PC-9 (cell line): ENCODE measurements around the gene ELAVL3. TPM values are rescaled to one million over a fixed set of nuclear protein-coding genes. Genes with fewer than 3 reads are reported as not detected.

ENCODE experiments used
- Bru-seq: library from RNA; stranded (reverse); fragments of 400-500 nt; gene quantifications from one replicate; lab custom pipeline; 2021; lab: Mats Ljungman, UMichigan
- BruChase-seq, 2 experiments: library from RNA; stranded (reverse); fragments of 400-500 nt; gene quantifications; one replicate each; lab custom pipeline; 2021; lab: Mats Ljungman, UMichigan
- BruUV-seq: library from RNA; stranded (reverse); fragments of 400-500 nt; replicated peaks from 2 replicates; lab custom pipeline; 2021; lab: Mats Ljungman, UMichigan
- CTCF ChIA-PET: fragments of 300-600 bp; sonication (Branson Sonifier 250); formaldehyde crosslinking; loops from one replicate; lab custom pipeline; 2022; ENCODE audit warnings: antibody characterized with exemption; lab: Charles Lee
- POLR2A ChIA-PET: fragments of 300-600 bp; sonication (Branson Sonifier 250); formaldehyde crosslinking; loops from one replicate; lab custom pipeline; 2022; ENCODE audit warnings: antibody characterized with exemption; ENCODE audit not compliant: unreplicated experiment; lab: Charles Lee
- DNase-seq, 2 experiments: peaks; one replicate each; pipeline versions ENCODE4 v3.0.0 to v3.0.0-alpha.2; 2015 to 2022; ENCODE audit warnings: mixed read lengths in 1 of 2
- H2AFZ ChIP-seq: fragments of 200-600 bp; sonication (generic); 2 replicates; pipeline ENCODE4 v1.8.1; 2017; ENCODE audit warnings: antibody characterized with exemption
- H3F3A ChIP-seq: fragments of 200-600 bp; sonication (generic); 2 replicates; pipeline ENCODE4 v1.8.1; 2017; ENCODE audit warnings: antibody characterized with exemption, mild to moderate bottlenecking, low read depth; ENCODE audit not compliant: insufficient read depth
- H3K27ac ChIP-seq: fragments of 200-600 bp; sonication (generic); 2 replicates; pipeline ENCODE4 v1.6.1; 2016; ENCODE audit warnings: mixed run types
- H3K27me3 ChIP-seq: fragments of 200-600 bp; sonication (generic); 2 replicates; pipeline ENCODE4 v1.6.1; 2016; ENCODE audit warnings: low read depth, mixed run types; ENCODE audit not compliant: insufficient read depth
- H3K36me3 ChIP-seq: fragments of 200-600 bp; sonication (generic); 2 replicates; pipeline ENCODE4 v1.6.1; 2016; ENCODE audit warnings: low read depth, mixed run types
- H3K4me1 ChIP-seq: fragments of 200-600 bp; sonication (generic); replicated peaks from 2 replicates; pipeline ENCODE4 v1.6.1; 2016; ENCODE audit warnings: mixed run types; ENCODE audit not compliant: insufficient read depth
- H3K4me2 ChIP-seq: fragments of 200-600 bp; sonication (generic); 2 replicates; pipeline ENCODE4 v1.6.1; 2017; ENCODE audit warnings: mixed run types
- H3K4me3 ChIP-seq: fragments of 200-600 bp; sonication (generic); 2 replicates; pipeline ENCODE4 v1.6.1; 2016; ENCODE audit warnings: mixed run types
- H3K79me2 ChIP-seq: fragments of 200-600 bp; sonication (generic); 2 replicates; pipeline ENCODE4 v1.6.1; 2017; ENCODE audit warnings: low read depth, mixed run types
- H3K9me2 ChIP-seq: fragments of 200-600 bp; sonication (generic); 2 replicates; pipeline ENCODE4 v1.8.1; 2017; ENCODE audit warnings: mild to moderate bottlenecking; ENCODE audit not compliant: insufficient read depth
- H3K9me3 ChIP-seq: fragments of 200-600 bp; sonication (generic); 2 replicates; pipeline ENCODE4 v1.8.1; 2016; ENCODE audit warnings: low read depth; ENCODE audit not compliant: insufficient read depth
- H4K20me1 ChIP-seq: fragments of 200-600 bp; sonication (generic); 2 replicates; pipeline ENCODE4 v1.8.1; 2017; ENCODE audit not compliant: insufficient read depth
- EZH2 ChIP-seq: fragments of 200-600 bp; sonication (generic); IDR thresholded peaks from 2 replicates; pipeline ENCODE4 v1.8.0; 2017; ENCODE audit warnings: antibody characterized with exemption, low read depth
- intact Hi-C: fragments of 100-400 bp; cut with micrococcal nuclease; formaldehyde crosslinking; loops from one replicate; pipeline ENCODE4 v1.10.0; 2022; ENCODE audit not compliant: unreplicated experiment
- long read RNA-seq: library from polyadenylated mRNA; stranded (forward); transcript quantifications from one replicate; pipeline ENCODE4 v2.0.0, GENCODE V29; 2022
- total RNA-seq: library from RNA; stranded (reverse); gene quantifications from 2 replicates; pipeline ENCODE4 v1.2.3, GENCODE V29; 2021
- TF ChIP-seq, protein P1 (sequence below): fragments of 200-600 bp; sonication (generic); conservative IDR thresholded peaks from 2 replicates; pipeline ENCODE4 v1.6.1; 2017; ENCODE audit warnings: mixed run types, antibody characterized with exemption, mild to moderate bottlenecking, moderate library complexity

The ELAVL3 gene
- not detected in 2 replicates for total RNA-seq
- Bru-seq, nascent RNA = not detected
- BruChase-seq, experiment 1, labeled RNA remaining after a 2-hour chase = percentile 7 among the genes with signal in this experiment
- BruChase-seq, experiment 2, labeled RNA remaining after a 6-hour chase = percentile 8 among the genes with signal in this experiment
- long read RNA-seq = 0 reads

DNA sequence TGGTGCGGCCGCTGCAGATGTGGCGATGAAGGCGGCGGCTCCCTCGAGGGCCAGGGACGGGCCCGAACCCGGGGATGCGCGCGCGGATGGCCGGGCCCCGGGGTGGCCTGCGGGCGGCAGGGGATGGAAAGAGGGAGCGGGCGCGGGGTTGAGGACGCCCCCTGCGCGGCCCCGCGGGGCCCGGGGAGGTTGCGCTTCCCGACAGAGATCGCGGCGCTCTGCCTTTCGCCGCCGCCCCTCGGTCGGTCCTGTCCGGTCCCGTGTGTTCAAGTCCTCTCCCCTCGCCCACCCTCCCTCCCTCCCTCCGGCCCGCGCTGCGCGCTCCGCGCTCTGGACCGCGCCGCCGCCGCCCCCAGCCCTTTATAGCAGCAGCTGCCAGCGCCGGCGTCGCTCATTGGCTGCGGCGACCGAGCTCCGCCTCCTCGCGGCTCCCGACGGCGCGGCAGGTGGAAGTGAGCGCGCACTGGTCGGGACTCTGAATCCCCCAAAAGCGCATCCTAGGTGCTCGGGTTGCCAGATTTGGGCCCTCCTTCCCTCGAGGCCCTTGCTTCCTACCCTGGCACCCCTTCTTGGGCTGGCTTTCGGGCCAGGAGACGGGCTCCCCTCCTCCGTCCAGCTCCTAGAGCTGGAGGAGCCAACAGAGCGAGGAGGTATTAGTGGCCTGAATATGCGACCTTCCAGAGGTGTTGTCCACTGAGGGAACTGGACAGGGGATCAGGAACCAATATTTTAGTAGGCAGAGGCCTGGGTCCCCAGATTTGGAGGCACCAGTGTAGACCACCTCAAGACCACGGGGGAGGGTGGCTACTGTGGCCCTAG lies at the start of gene ELAVL3:
Gene ELAVL3, minus strand, starts transcription at position 332 of the 819 bp plus-strand sequence. CDS start 438 bp downstream, outside the sequence.
- Histone ChIP-seq H3K27ac (no peak within 1 kb of the TSS), H3K36me3 (no peaks in the 10 kb centered on the region), H3K4me2 (no peak within 1 kb of the TSS), H3K4me3 (no peak within 1 kb of the TSS), H3K79me2 (no peaks in the 10 kb centered on the region), H3K4me1 (no peaks in the 10 kb centered on the region), H3K27me3 (no peaks in the 10 kb centered on the region), H4K20me1 (0 out of 2 replicates have a peak, but pooled peaks cover 3% of the 10 kb centered on the region), H3K9me2 (no peaks in the 10 kb centered on the region), H3K9me3 (no peaks in the 10 kb centered on the region), H2AFZ (no peak within 1 kb of the TSS), H3F3A (peaks cover 28% of the 10 kb centered on the region)
- TF ChIP-seq, protein P1, sequence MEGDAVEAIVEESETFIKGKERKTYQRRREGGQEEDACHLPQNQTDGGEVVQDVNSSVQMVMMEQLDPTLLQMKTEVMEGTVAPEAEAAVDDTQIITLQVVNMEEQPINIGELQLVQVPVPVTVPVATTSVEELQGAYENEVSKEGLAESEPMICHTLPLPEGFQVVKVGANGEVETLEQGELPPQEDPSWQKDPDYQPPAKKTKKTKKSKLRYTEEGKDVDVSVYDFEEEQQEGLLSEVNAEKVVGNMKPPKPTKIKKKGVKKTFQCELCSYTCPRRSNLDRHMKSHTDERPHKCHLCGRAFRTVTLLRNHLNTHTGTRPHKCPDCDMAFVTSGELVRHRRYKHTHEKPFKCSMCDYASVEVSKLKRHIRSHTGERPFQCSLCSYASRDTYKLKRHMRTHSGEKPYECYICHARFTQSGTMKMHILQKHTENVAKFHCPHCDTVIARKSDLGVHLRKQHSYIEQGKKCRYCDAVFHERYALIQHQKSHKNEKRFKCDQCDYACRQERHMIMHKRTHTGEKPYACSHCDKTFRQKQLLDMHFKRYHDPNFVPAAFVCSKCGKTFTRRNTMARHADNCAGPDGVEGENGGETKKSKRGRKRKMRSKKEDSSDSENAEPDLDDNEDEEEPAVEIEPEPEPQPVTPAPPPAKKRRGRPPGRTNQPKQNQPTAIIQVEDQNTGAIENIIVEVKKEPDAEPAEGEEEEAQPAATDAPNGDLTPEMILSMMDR = no peak
- no peak for TF ChIP-seq EZH2
- ChIA-PET POLR2A (no interaction called here), CTCF (no interaction called here)
- no peak for DNase-seq
- BruUV-seq = no TSS peak
- intact Hi-C loops = no loop called here

DNA sequence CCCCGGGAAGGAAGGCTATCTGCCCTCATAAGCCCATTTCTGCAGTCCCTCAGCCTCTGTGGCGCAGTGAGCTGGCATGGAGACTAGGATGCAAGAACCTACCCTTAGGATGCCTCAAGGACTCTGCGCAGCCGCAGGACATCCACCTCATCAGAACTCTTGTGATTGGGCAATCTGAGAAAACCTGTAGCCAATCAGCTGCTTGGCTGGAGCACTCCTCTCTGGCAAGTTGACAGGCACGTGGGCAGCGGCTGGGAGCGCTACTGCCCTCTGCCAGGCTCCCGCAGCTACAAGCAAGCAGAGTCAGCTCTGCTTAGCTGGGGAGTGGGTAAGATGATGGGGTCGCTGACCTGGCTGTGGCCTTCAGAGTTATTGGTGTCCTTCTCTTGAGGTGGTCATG lies 49.6 kb upstream of the ELAVL3 start:
- DNase-seq = peak in 1 of 2 experiments; percentile 58
- ChIA-PET POLR2A (no interaction called here), CTCF (no interaction called here)

More for the DNA sequence above, 49.6 kb upstream of the ELAVL3 start:
- H3K79me2 ChIP-seq = peaks cover 26% of the 10 kb centered on the region
- intact Hi-C loops = no loop called here
- no peak overlapping the region for H3K4me3 ChIP-seq
- no peaks in the 10 kb centered on the region for H3K27me3 ChIP-seq
- peaks cover 27% of the 10 kb centered on the region for H3K4me1 ChIP-seq
- no peak overlapping the region for H2AFZ ChIP-seq
- no peaks in the 10 kb centered on the region for H3K9me3 ChIP-seq
- BruUV-seq = no TSS peak
- no peaks in the 10 kb centered on the region for H3K9me2 ChIP-seq
- no peak overlapping the region for H3K4me2 ChIP-seq
- H3K27ac ChIP-seq = no peak overlapping the region
- no peaks in the 10 kb centered on the region for H3K36me3 ChIP-seq
- H3F3A ChIP-seq = peaks cover 47% of the 10 kb centered on the region
- H4K20me1 ChIP-seq = peaks cover 7% of the 10 kb centered on the region; the same call in 1 of the 2 replicates
- TF ChIP-seq, protein P1 = no peak
- TF ChIP-seq EZH2 = no peak
